ENCODE measurements around the gene ZBTB45.
A peak's percentile ranks its signal among the peaks of the same experiment; 100 is the strongest.

The ZBTB45 gene

DNA sequence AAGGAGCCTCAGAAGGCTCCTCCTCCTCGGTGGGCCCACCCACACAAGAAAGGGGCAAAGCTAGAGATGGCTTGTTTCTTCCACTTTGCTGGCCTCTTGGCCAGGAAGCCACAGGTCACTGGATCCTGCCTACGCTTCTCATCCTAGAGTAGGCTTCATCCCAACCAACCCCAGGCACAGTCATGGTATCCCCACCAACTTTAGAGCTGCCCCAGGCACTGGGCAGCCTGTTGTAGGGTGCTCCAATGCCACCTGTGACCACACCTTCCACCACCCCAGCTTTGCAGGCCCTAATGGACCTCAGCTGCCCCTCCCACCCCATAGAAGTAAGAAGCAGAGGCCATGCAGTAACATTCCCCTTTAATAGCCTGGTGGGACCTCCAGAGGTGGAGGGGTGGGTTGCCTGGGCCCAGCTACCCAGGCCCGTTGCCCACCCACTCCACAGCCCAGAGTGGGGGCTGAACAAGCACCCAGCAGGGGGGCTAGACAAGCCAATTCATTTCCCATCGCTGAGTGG is 35.8 kb upstream of the ZBTB45 start:
- Mint-ChIP-seq H3K27ac (peak overlapping the region; percentile 98 to 99 (median 99)), H3K9me3 (no peaks in the 10 kb centered on the region)
- TF ChIP-seq, protein P1, sequence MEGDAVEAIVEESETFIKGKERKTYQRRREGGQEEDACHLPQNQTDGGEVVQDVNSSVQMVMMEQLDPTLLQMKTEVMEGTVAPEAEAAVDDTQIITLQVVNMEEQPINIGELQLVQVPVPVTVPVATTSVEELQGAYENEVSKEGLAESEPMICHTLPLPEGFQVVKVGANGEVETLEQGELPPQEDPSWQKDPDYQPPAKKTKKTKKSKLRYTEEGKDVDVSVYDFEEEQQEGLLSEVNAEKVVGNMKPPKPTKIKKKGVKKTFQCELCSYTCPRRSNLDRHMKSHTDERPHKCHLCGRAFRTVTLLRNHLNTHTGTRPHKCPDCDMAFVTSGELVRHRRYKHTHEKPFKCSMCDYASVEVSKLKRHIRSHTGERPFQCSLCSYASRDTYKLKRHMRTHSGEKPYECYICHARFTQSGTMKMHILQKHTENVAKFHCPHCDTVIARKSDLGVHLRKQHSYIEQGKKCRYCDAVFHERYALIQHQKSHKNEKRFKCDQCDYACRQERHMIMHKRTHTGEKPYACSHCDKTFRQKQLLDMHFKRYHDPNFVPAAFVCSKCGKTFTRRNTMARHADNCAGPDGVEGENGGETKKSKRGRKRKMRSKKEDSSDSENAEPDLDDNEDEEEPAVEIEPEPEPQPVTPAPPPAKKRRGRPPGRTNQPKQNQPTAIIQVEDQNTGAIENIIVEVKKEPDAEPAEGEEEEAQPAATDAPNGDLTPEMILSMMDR (IDR thresholded peaks at IDR 0.05; ENCODE audit: unreplicated experiment in 3 of 3), result no peak

GRCh38 chr19:58554494-58555368 is 35.1 kb upstream of the ZBTB45 start, which contains the start of gene CHMP2A:
CHMP2A (minus strand) TSS chr19:58555105; CDS start chr19:58554212, 893 bp downstream.
- H3K4me1 Mint-ChIP-seq, result peaks cover 42% of the 10 kb centered on the region
- TF ChIP-seq, protein P1 (IDR thresholded peaks at IDR 0.05; ENCODE audit: unreplicated experiment in 3 of 3), result no peak

More for the DNA sequence above, 35.8 kb upstream of the ZBTB45 start:
- H3K36me3 Mint-ChIP-seq (ENCODE audit: low read depth), result peaks cover 38% of the 10 kb centered on the region
- H3K4me1 Mint-ChIP-seq, result peaks cover 44% of the 10 kb centered on the region
- H3K4me3 Mint-ChIP-seq, result peak overlapping the region; percentile 97 to 98 (median 97)
- H3K27me3 Mint-ChIP-seq (ENCODE audit: low read depth), result peaks cover 4% of the 10 kb centered on the region

GRCh38 chr19:58553799-58554493 is 34.3 kb upstream of the ZBTB45 start:
- H3K36me3 Mint-ChIP-seq (ENCODE audit: low read depth), result peaks cover 47% of the 10 kb centered on the region
- TF ChIP-seq, protein P1 (IDR thresholded peaks at IDR 0.05; ENCODE audit: unreplicated experiment in 3 of 3), result no peak

More at GRCh38 chr19:58554494-58555368, 35.1 kb upstream of the ZBTB45 start, which contains the start of gene CHMP2A:
- Mint-ChIP-seq H3K9me3 (no peaks in the 10 kb centered on the region), H3K36me3 (ENCODE audit: low read depth) (peaks cover 42% of the 10 kb centered on the region), H3K27ac (peak within 1 kb of the TSS; percentile 98 to 99 (median 99)), H3K27me3 (ENCODE audit: low read depth) (peaks cover 4% of the 10 kb centered on the region), H3K4me3 (peak within 1 kb of the TSS; percentile 97 to 98 (median 97))

GRCh38 chr19:58552655-58553054 is 33.0 kb upstream of the ZBTB45 start:
- peaks cover 58% of the 10 kb centered on the region for H3K36me3 Mint-ChIP-seq (ENCODE audit: low read depth)
- H3K9me3 Mint-ChIP-seq, result no peaks in the 10 kb centered on the region
- peaks cover 1% of the 10 kb centered on the region for H3K27me3 Mint-ChIP-seq (ENCODE audit: low read depth)
- peaks cover 39% of the 10 kb centered on the region for H3K4me1 Mint-ChIP-seq
- H3K27ac Mint-ChIP-seq, result peak overlapping the region in 2 of 3 experiments; percentile 18 to 53
- TF ChIP-seq, protein P1 (IDR thresholded peaks at IDR 0.05; ENCODE audit: unreplicated experiment in 3 of 3), result no peak
- H3K4me3 Mint-ChIP-seq, result peak overlapping the region; percentile 22 to 54 (median 33)

More at GRCh38 chr19:58553799-58554493, 34.3 kb upstream of the ZBTB45 start:
- Mint-ChIP-seq H3K9me3 (no peaks in the 10 kb centered on the region), H3K4me3 (peak overlapping the region; percentile 97 to 98 (median 97)), H3K27ac (peak overlapping the region; percentile 98 to 99 (median 99)), H3K27me3 (ENCODE audit: low read depth) (peaks cover 4% of the 10 kb centered on the region), H3K4me1 (peaks cover 39% of the 10 kb centered on the region)

DNA sequence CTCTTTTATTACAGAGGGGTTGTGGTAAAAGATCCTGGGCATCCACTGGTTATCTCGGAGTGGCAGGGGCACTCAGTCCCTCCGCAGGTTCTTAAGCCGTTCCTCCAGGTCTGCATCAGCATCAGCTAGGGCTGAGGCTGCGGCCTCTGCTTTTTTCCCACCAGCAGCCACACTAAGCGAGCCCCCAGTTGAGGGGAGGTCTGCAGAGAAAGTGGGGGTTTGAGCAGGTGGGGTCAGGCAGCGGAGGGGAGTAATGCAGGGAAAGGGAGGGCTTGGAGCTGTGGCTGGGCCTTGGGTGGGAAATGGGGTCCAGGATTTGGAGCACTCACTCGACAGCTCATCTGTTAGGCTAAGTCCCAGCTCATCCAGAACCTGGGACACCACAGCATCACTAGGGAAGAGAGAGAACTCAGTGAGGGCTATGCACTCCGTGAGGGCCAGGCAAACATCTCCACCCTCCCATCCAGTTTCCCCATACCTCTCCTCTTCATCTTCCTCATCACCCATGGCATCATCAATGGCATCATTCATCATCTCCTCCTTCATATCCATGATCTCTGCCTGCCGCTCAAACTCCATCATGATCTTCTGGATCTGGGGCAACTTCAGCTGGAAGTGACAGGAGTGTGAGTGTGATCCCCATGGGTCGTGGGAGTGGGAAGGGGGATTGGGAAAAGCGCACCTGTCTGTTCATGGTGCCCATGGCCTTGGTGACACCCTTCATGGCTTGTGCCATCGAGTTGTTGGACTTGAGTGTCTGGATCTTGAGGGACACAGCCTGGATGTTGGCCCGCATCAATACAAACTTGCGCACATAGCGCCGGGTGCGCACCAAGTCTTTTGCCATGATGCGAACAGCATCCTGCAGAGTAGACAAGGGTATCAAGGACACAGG is 32.2 kb upstream of the ZBTB45 start:
- H3K27me3 Mint-ChIP-seq (ENCODE audit: low read depth), result no peaks in the 10 kb centered on the region
- TF ChIP-seq, protein P1 (IDR thresholded peaks at IDR 0.05; ENCODE audit: unreplicated experiment in 3 of 3), result no peak
- no peaks in the 10 kb centered on the region for H3K9me3 Mint-ChIP-seq
- H3K4me1 Mint-ChIP-seq, result peaks cover 40% of the 10 kb centered on the region
- peaks cover 63% of the 10 kb centered on the region for H3K36me3 Mint-ChIP-seq (ENCODE audit: low read depth)
- peak overlapping the region; percentile 16 to 54 (median 22) for H3K4me3 Mint-ChIP-seq
- H3K27ac Mint-ChIP-seq, result no peak overlapping the region

All from nephron (organoid).